ENCODE data around the gene GLB1L2. TPM values are rescaled to one million over a fixed set of nuclear protein-coding genes. Genes with fewer than 3 reads are reported as not detected.

Gene GLB1L2
- total RNA-seq, 2 donors from 2014 or later, result 45.6 to 60.0 TPM

DNA sequence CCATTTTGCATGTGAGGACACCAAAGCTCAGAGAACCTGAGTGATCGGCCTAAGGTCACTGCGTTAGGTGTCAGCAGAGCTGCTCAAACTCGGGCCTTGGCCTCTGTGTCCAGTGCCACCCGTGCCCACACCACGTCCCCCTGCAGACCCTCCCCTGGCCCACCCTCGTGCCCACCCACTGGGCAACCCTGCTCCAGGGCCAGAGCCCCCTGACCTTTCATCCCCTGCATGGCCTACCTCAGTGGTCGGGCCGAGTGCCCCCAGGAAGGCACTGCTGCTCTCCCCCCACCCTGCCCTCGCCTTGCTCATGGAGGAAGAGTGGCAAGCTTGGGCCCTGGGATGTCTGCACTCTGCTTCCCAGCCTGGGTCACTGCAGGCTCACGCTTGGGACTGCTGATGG, 62.5 kb downstream of the GLB1L2 start:
- Histone ChIP-seq H3K27me3 (replicated peaks; ENCODE audit: insufficient read depth) (no peaks in the 10 kb centered on the region), H3K36me3 (no peaks in the 10 kb centered on the region), H3K4me1 (replicated peaks) (peaks cover 5% of the 10 kb centered on the region), H3K27ac (no peak overlapping the region), H3K4me3 (no peak overlapping the region), H3K9me3 (no peaks in the 10 kb centered on the region)
- no peak for TF ChIP-seq POLR2A (IDR thresholded peaks at IDR 0.05)
- TF ChIP-seq, protein P1, sequence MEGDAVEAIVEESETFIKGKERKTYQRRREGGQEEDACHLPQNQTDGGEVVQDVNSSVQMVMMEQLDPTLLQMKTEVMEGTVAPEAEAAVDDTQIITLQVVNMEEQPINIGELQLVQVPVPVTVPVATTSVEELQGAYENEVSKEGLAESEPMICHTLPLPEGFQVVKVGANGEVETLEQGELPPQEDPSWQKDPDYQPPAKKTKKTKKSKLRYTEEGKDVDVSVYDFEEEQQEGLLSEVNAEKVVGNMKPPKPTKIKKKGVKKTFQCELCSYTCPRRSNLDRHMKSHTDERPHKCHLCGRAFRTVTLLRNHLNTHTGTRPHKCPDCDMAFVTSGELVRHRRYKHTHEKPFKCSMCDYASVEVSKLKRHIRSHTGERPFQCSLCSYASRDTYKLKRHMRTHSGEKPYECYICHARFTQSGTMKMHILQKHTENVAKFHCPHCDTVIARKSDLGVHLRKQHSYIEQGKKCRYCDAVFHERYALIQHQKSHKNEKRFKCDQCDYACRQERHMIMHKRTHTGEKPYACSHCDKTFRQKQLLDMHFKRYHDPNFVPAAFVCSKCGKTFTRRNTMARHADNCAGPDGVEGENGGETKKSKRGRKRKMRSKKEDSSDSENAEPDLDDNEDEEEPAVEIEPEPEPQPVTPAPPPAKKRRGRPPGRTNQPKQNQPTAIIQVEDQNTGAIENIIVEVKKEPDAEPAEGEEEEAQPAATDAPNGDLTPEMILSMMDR (IDR thresholded peaks at IDR 0.05), result no peak
- no peak for TF ChIP-seq POLR2AphosphoS5 (IDR thresholded peaks at IDR 0.05)
- 93% methylated on average over 10 of the region's 10 CpGs for WGBS
- intact Hi-C loops (cut with DNase I), result no loop called here
- no peak for DNase-seq (ENCODE audit: low spot score)

DNA sequence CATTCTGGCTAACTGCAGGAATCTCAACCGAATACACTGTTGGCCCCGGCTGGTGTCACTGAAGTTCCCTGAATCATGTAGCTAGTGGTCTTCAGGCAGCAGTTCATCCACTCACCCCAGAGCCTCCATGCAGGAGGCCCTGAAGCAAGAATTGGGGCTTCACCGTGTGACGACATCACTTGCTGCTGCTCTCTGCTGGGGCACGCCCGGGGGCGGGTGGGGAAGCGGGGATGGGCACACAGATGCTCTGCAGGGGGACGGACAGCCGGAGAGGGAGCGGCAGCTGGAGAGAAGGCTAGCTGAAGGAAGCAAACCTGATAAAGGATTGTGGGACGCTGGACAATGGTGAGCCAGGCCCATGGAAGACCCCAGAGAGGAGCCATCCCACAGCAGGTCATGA, 63.2 kb downstream of the GLB1L2 start:
- intact Hi-C loops (cut with DNase I), result no loop called here
- peaks cover 5% of the 10 kb centered on the region for H3K4me1 ChIP-seq (replicated peaks)
- WGBS, result 80% methylated on average over 12 of the region's 12 CpGs
- no peaks in the 10 kb centered on the region for H3K9me3 ChIP-seq
- no peaks in the 10 kb centered on the region for H3K36me3 ChIP-seq
- no peak overlapping the region for H3K27ac ChIP-seq
- no peak for DNase-seq (ENCODE audit: low spot score)
- no peak overlapping the region for H3K4me3 ChIP-seq
- TF ChIP-seq, protein P1 (IDR thresholded peaks at IDR 0.05), result no peak
- TF ChIP-seq POLR2AphosphoS5 (IDR thresholded peaks at IDR 0.05), result no peak
- TF ChIP-seq POLR2A (IDR thresholded peaks at IDR 0.05), result no peak
- no peaks in the 10 kb centered on the region for H3K27me3 ChIP-seq (replicated peaks; ENCODE audit: insufficient read depth)

DNA sequence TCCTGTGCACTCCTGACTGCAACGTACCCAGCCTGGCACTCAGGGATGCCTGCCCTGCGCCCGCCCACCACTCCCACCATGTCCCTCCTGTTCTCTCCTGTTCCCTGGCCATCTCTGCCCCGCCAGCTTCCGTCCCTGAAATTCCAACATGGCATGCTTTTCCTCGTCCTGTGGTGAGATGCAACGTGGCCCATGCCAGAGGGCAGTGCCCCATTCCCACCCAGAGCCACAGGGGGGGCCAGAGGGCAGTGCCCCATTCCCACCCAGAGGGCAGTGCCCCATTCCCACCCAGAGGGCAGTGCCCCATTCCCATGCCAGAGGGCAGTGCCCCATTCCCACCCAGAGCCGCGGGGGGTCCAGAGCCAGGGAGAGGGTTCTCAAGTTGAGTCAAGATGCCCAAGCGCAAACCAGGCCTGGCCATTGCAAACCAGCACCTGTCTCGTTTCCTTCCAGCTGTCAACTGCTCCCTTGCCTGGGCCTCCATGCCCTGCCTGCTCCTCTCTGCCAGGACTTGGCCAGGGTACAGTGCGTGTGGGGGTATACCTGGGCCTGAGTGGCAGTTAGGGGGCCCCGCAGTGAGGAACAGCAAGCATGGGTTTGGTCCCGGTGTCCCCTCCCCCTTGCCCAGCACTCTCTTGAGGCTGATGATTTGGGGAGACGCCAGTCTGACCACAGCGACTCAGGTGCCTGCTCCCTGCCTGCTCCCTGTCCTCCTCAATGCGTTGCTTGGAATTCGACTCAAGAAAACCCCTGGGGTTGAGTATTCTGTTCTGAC, 65.7 kb downstream of the GLB1L2 start:
- peaks cover 5% of the 10 kb centered on the region for H3K4me1 ChIP-seq (replicated peaks)
- H3K9me3 ChIP-seq, result no peaks in the 10 kb centered on the region
- H3K27ac ChIP-seq, result no peak overlapping the region
- TF ChIP-seq POLR2A (IDR thresholded peaks at IDR 0.05) (no peak), POLR2AphosphoS5 (IDR thresholded peaks at IDR 0.05) (no peak)
- TF ChIP-seq, protein P1 (IDR thresholded peaks at IDR 0.05), result no peak
- H3K27me3 ChIP-seq (replicated peaks; ENCODE audit: insufficient read depth), result no peaks in the 10 kb centered on the region
- no peak overlapping the region for H3K4me3 ChIP-seq
- WGBS, result 84% methylated on average over 18 of the region's 18 CpGs
- no peak for DNase-seq (ENCODE audit: low spot score)
- no peaks in the 10 kb centered on the region for H3K36me3 ChIP-seq
- intact Hi-C loops (cut with DNase I), result no loop called here

DNA sequence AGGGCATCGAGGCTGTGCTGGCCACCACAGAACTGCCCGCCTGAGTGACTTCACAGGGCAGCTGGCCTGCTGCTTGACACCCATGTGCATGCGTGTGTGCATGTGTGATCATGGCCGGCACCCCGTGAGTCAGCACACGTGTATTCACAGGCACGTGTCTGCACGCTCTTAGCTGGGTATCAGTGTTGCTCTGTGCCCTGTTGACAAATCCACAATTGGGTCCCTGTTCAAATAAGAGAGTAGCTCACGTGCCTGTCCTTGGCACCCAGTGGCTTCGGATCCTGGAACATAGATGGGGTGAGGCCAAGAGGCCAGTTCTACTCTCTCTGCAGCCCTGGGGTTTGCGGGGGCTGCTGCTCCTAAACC, 66.3 kb downstream of the GLB1L2 start:
- no peaks in the 10 kb centered on the region for H3K27me3 ChIP-seq (replicated peaks; ENCODE audit: insufficient read depth)
- H3K27ac ChIP-seq, result no peak overlapping the region
- peaks cover 5% of the 10 kb centered on the region for H3K4me1 ChIP-seq (replicated peaks)
- peak; percentile 38 for DNase-seq (ENCODE audit: low spot score)
- no peak overlapping the region for H3K4me3 ChIP-seq
- TF ChIP-seq, protein P1 (IDR thresholded peaks at IDR 0.05), result no peak
- TF ChIP-seq POLR2AphosphoS5 (IDR thresholded peaks at IDR 0.05) (peak; percentile 68), POLR2A (IDR thresholded peaks at IDR 0.05) (no peak)
- no peaks in the 10 kb centered on the region for H3K36me3 ChIP-seq
- H3K9me3 ChIP-seq, result no peaks in the 10 kb centered on the region
- WGBS, result 60% methylated on average over 11 of the region's 11 CpGs
- intact Hi-C loops (cut with DNase I), result no loop called here

DNA sequence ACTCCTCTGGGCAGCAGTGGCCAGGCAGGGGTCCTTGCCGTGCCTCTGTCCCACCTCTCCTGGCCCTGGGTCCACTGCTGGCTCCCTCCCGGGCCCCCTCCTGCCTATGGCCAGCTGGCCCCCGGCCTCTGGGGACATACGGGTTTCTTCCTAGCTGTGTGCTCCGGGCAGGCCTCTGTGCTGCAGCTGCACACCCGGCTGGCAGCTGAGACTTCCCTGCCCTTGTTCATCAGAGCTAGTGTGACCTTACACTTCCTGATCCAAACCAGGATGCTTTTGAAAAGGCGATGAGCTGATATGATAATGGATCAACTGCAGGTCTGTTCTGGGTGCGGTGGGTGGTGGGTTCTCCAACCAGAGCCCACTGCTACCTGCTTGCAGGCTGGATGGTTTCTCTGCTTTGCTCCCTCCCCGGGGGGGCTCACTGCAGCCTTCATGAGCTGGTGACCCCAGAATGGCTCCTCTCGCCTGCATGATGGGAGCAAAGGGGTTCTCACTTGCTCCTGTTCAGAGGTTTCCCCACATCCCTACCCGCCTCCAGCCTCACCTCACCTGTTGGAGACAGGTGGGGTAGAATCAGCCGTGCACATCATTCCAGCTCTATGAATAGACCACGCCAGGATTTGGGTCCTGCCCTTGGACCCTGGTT, 67.0 kb downstream of the GLB1L2 start:
- H3K36me3 ChIP-seq, result no peaks in the 10 kb centered on the region
- no peaks in the 10 kb centered on the region for H3K27me3 ChIP-seq (replicated peaks; ENCODE audit: insufficient read depth)
- DNase-seq (ENCODE audit: low spot score), result no peak
- no peak overlapping the region for H3K27ac ChIP-seq
- no peaks in the 10 kb centered on the region for H3K9me3 ChIP-seq
- no peak overlapping the region for H3K4me3 ChIP-seq
- peaks cover 5% of the 10 kb centered on the region for H3K4me1 ChIP-seq (replicated peaks)
- intact Hi-C loops (cut with DNase I), result no loop called here
- 74% methylated on average over 13 of the region's 13 CpGs for WGBS
- TF ChIP-seq, protein P1 (IDR thresholded peaks at IDR 0.05), result no peak
- no peak for TF ChIP-seq POLR2AphosphoS5 (IDR thresholded peaks at IDR 0.05)

Data from prostate gland (tissue), 2 donors.